A673 (cell line): ENCODE data around the gene SLC35D2.
"Not testable (repeated sequence)": the region's sequence is repeated elsewhere in the genome, so short reads cannot be mapped to it uniquely, and the experiment has no call there.

Experiments
- EZH2 ChIP-seq: fragments of 200-600 bp; sonication (generic); IDR thresholded peaks from 2 replicates; pipeline ENCODE4 v1.6.1; 2017; ENCODE audit warnings: borderline replicate concordance, low read depth, mild to moderate bottlenecking, mixed read lengths, antibody characterized with exemption, low read length; ENCODE audit not compliant: poor library complexity, severe bottlenecking
- TF ChIP-seq, protein P1 (sequence below): fragments of 300-800, 200-600 bp; sonication (generic); conservative IDR thresholded peaks from 2 replicates; pipeline ENCODE4 v1.5.1; 2017; ENCODE audit warnings: low read depth, mild to moderate bottlenecking, antibody characterized with exemption, low read length, moderate library complexity, mixed read lengths

DNA sequence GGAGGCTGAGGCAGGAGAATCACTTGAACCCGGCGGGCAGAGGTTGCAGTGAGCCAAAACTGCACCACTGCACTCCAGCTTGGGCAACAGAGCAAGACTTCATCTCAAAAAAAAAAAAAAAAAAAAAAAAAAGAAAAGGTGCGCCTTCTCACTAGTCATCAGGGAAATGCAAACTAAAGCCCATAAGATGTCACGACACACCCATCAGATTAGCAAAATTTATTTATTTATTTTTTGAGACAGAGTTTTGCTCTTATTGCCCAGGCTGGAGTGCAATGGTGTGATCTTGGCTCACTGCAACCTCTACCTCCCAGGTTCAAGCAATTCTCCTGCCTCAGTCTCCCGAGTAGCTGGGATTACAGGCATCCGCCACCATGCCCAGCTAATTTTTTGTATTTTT lies 23.0 kb downstream of the SLC35D2 start:
- TF ChIP-seq, protein P1, sequence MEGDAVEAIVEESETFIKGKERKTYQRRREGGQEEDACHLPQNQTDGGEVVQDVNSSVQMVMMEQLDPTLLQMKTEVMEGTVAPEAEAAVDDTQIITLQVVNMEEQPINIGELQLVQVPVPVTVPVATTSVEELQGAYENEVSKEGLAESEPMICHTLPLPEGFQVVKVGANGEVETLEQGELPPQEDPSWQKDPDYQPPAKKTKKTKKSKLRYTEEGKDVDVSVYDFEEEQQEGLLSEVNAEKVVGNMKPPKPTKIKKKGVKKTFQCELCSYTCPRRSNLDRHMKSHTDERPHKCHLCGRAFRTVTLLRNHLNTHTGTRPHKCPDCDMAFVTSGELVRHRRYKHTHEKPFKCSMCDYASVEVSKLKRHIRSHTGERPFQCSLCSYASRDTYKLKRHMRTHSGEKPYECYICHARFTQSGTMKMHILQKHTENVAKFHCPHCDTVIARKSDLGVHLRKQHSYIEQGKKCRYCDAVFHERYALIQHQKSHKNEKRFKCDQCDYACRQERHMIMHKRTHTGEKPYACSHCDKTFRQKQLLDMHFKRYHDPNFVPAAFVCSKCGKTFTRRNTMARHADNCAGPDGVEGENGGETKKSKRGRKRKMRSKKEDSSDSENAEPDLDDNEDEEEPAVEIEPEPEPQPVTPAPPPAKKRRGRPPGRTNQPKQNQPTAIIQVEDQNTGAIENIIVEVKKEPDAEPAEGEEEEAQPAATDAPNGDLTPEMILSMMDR, result not testable (repeated sequence)
- TF ChIP-seq EZH2, result not testable (repeated sequence)
